Stimulated activated CD8-positive, alpha-beta memory T cell treated with anti-CD3 and anti-CD28 coated beads, Interleukin-12 subunit alpha, Interleukin-12 subunit beta, amount 100 ng/mL, for 24 hours (primary cell): ENCODE data around the gene TNC.

Source experiments
- DNase-seq: peaks from one replicate; pipeline ENCODE4 v3.0.0-alpha.2; 2020; ENCODE audit errors: extremely low read depth

The TNC gene

GRCh38 chr9:115013998-115014397 is 104.0 kb downstream of the TNC start:
- peak; percentile 30 for DNase-seq

GRCh38 chr9:115012486-115012885 is 105.5 kb downstream of the TNC start:
- DNase-seq, result no peak

GRCh38 chr9:115010874-115011273 is 107.1 kb downstream of the TNC start:
- DNase-seq, result no peak

- DNase-seq, result no peak
Observed at GRCh38 chr9:115008536-115009270, 109.3 kb downstream of the TNC start.

GRCh38 chr9:115006660-115007059 is 111.3 kb downstream of the TNC start:
- no peak for DNase-seq

- DNase-seq, result no peak
Observed at GRCh38 chr9:115005322-115005721, 112.6 kb downstream of the TNC start.

GRCh38 chr9:115004545-115004944 is 113.4 kb downstream of the TNC start:
- DNase-seq, result no peak

GRCh38 chr9:115002371-115003120 is 115.4 kb downstream of the TNC start:
- DNase-seq, result no peak

GRCh38 chr9:115000217-115000639 is 117.7 kb downstream of the TNC start:
- no peak for DNase-seq

GRCh38 chr9:114998326-114998725 is 119.6 kb downstream of the TNC start:
- no peak for DNase-seq

- DNase-seq, result no peak
Observed at GRCh38 chr9:114995681-114996221, 122.2 kb downstream of the TNC start.

GRCh38 chr9:114994768-114995167 is 123.2 kb downstream of the TNC start:
- DNase-seq, result no peak

GRCh38 chr9:114991861-114992260 is 126.1 kb downstream of the TNC start:
- no peak for DNase-seq

- DNase-seq, result no peak
Observed at GRCh38 chr9:114990901-114991300, 127.1 kb downstream of the TNC start.

- peak; percentile 41 for DNase-seq
Observed at GRCh38 chr9:114989600-114990410, 128.2 kb downstream of the TNC start.

- DNase-seq, result no peak
Observed at GRCh38 chr9:114988962-114989599, 128.9 kb downstream of the TNC start.

- no peak for DNase-seq
Observed at GRCh38 chr9:114987116-114987515, 130.8 kb downstream of the TNC start.

- no peak for DNase-seq
Observed at GRCh38 chr9:114985959-114986501, 131.9 kb downstream of the TNC start.

GRCh38 chr9:114981063-114981462 is 136.9 kb downstream of the TNC start:
- DNase-seq, result no peak

- DNase-seq, result no peak
Observed at GRCh38 chr9:114973216-114973615, 144.7 kb downstream of the TNC start.

GRCh38 chr9:114972510-114973136 is 145.3 kb downstream of the TNC start:
- no peak for DNase-seq
